Mesenchymal stem cell (in vitro differentiated cells and primary cell): ENCODE data around the gene GALK1.
A peak's percentile ranks its signal among the peaks of the same experiment; 100 is the strongest.

Experiments
- DNase-seq: peaks from one replicate; pipeline ENCODE4 v3.0.0-alpha.2; 2013
- H2AFZ ChIP-seq: one replicate; pipeline ENCODE4 v1.6.1; 2013; ENCODE audit warnings: low read depth, mild to moderate bottlenecking, control low read depth, inconsistent platforms, low read length, moderate library complexity
- H2AK5ac ChIP-seq: 2 replicates; pipeline ENCODE4 v1.6.1; 2013; ENCODE audit warnings: low read length, moderate library complexity, mild to moderate bottlenecking, inconsistent platforms; ENCODE audit not compliant: severe bottlenecking
- H2BK120ac ChIP-seq: one replicate; pipeline ENCODE4 v1.6.1; 2013; ENCODE audit warnings: low read depth, mild to moderate bottlenecking, inconsistent platforms, low read length, moderate library complexity
- H2BK12ac ChIP-seq, 2 experiments: one replicate each; pipeline ENCODE4 v1.6.1; 2013; ENCODE audit warnings: inconsistent platforms in 2 of 2, low read length in 2 of 2, mild to moderate bottlenecking in 2 of 2, moderate library complexity in 2 of 2, control low read depth in 1 of 2
- H2BK15ac ChIP-seq: one replicate; pipeline ENCODE4 v1.6.1; 2013; ENCODE audit warnings: mild to moderate bottlenecking, low read depth, inconsistent platforms; ENCODE audit not compliant: poor library complexity, severe bottlenecking
- H2BK5ac ChIP-seq: 2 replicates; pipeline ENCODE4 v1.6.1; 2013; ENCODE audit warnings: low read depth, mild to moderate bottlenecking, low read length, control low read depth, inconsistent platforms; ENCODE audit not compliant: poor library complexity, severe bottlenecking
- H3K14ac ChIP-seq, 2 experiments: one replicate each; pipeline ENCODE4 v1.6.1; 2013; ENCODE audit warnings: inconsistent platforms in 2 of 2, low read length in 2 of 2, control low read depth in 1 of 2, mild to moderate bottlenecking in 1 of 2, moderate library complexity in 1 of 2
- H3K18ac ChIP-seq, 2 experiments: one replicate each; pipeline ENCODE4 v1.6.1; 2013; ENCODE audit warnings: inconsistent platforms in 2 of 2, low read length in 2 of 2, control low read depth in 1 of 2, low read depth in 1 of 2, mild to moderate bottlenecking in 1 of 2
- H3K23ac ChIP-seq, 2 experiments: one replicate each; pipeline ENCODE4 v1.6.1; 2013; ENCODE audit warnings: inconsistent platforms in 2 of 2, low read length in 2 of 2, mild to moderate bottlenecking in 2 of 2, moderate library complexity in 2 of 2, control low read depth in 1 of 2
- H3K27ac ChIP-seq: 2 replicates; pipeline ENCODE4 v1.5.1; 2013; ENCODE audit warnings: mild to moderate bottlenecking, moderate library complexity, low read length, control low read depth, inconsistent platforms; ENCODE audit not compliant: poor library complexity, severe bottlenecking
- H3K27me3 ChIP-seq, 2 experiments: 2 replicates each; pipeline versions ENCODE4 v1.6.1 to v1.7.0; 2013; ENCODE audit warnings: low read length in 2 of 2, mild to moderate bottlenecking in 2 of 2, moderate library complexity in 2 of 2, control low read depth in 1 of 2, inconsistent platforms in 1 of 2; ENCODE audit not compliant: control insufficient read depth in 1 of 2, insufficient read depth in 1 of 2
- H3K36me3 ChIP-seq, 2 experiments: 2 replicates each; pipeline versions ENCODE4 v1.6.1 to v1.7.0; 2013; ENCODE audit warnings: low read length in 2 of 2, control low read depth in 1 of 2, inconsistent platforms in 1 of 2, low read depth in 1 of 2, mild to moderate bottlenecking in 1 of 2; ENCODE audit not compliant: insufficient read depth in 2 of 2, control insufficient read depth in 1 of 2
- H3K4ac ChIP-seq, 2 experiments: one replicate each; pipeline ENCODE4 v1.6.1; 2013; ENCODE audit warnings: inconsistent platforms in 2 of 2, low read length in 2 of 2, mild to moderate bottlenecking in 2 of 2, moderate library complexity in 2 of 2, control low read depth in 1 of 2, low read depth in 1 of 2
- H3K4me1 ChIP-seq: 2 replicates; pipeline ENCODE4 v1.6.1; 2013; ENCODE audit warnings: low read depth, low read length, control low read depth; ENCODE audit not compliant: control insufficient read depth, insufficient read depth
- H3K4me2 ChIP-seq: 2 replicates; pipeline ENCODE4 v1.6.1; 2013; ENCODE audit warnings: low read length, mild to moderate bottlenecking, inconsistent platforms; ENCODE audit not compliant: poor library complexity, severe bottlenecking
- H3K4me3 ChIP-seq, 2 experiments: 2 replicates each; pipeline versions ENCODE4 v1.5.1 to v1.7.0; 2013; ENCODE audit warnings: low read length in 2 of 2, mild to moderate bottlenecking in 2 of 2, control low read depth in 1 of 2, low read depth in 1 of 2; ENCODE audit not compliant: insufficient read depth in 1 of 2
- H3K79me1 ChIP-seq: replicated peaks from 2 replicates; pipeline ENCODE4 v1.6.1; 2013; ENCODE audit warnings: mild to moderate bottlenecking, control low read depth, low read length, inconsistent platforms; ENCODE audit not compliant: poor library complexity, severe bottlenecking
- H3K9ac ChIP-seq: 2 replicates; pipeline ENCODE4 v1.7.0; 2013; ENCODE audit warnings: mild to moderate bottlenecking, low read length, moderate library complexity
- H3K9me3 ChIP-seq: 2 replicates; pipeline ENCODE4 v1.7.0; 2013; ENCODE audit warnings: mild to moderate bottlenecking, low read length; ENCODE audit not compliant: control insufficient read depth
- H4K8ac ChIP-seq: one replicate; pipeline ENCODE4 v1.6.1; 2013; ENCODE audit warnings: inconsistent platforms, mild to moderate bottlenecking, low read length, moderate library complexity
- H4K91ac ChIP-seq: one replicate; pipeline ENCODE4 v1.6.1; 2013; ENCODE audit warnings: mild to moderate bottlenecking, low read length, inconsistent platforms
- WGBS: methylation state at CpG from one replicate; pipeline ENCODE4 v1.1.7; 2013; ENCODE audit warnings: mixed read lengths; 5-methylcytosine and 5-hydroxymethylcytosine counted together

GALK1 gene

DNA sequence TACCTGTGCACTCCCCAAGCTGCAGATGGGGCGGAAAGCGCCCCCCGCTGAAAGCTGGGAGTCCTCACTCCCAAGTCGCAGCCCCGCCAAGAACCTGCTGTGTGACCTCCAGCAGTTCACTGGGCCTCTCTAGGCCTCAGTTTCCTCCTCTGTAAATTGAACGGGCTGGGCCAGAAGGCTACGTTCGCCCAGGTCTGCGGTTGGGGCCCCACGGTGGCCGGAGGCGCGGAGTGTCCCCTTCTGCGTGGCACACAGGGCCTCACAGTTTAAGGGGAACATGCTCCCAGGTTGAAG, 628 bp downstream of the GALK1 start:
- Histone ChIP-seq H2BK12ac (peak overlapping the region in 1 of 2 experiments; percentile 77), H3K4me1 (peaks cover 26% of the 10 kb centered on the region), H4K91ac (peak overlapping the region; percentile 95), H2AFZ (peak overlapping the region; percentile 96), H3K23ac (peak overlapping the region in 1 of 2 experiments; percentile 93), H3K4me2 (peak overlapping the region; percentile 96), H2BK5ac (no peak overlapping the region), H3K14ac (peak overlapping the region in 1 of 2 experiments; percentile 94), H3K4me3 (peak overlapping the region; percentile 75 to 83), H3K9ac (peak overlapping the region; percentile 89), H3K9me3 (no peaks in the 10 kb centered on the region), H4K8ac (peak overlapping the region; percentile 97), H2BK15ac (no peak overlapping the region), H3K18ac (peak overlapping the region; percentile 98), H2BK120ac (peak overlapping the region; percentile 81), H3K4ac (peak overlapping the region; percentile 96), H3K79me1 (peaks cover 5% of the 10 kb centered on the region), H2AK5ac (peak overlapping the region; percentile 87), H3K27ac (no peak overlapping the region), H3K36me3 (peaks cover 16 to 18% of the 10 kb centered on the region in 2 experiments), H3K27me3 (no peaks in the 10 kb centered on the region)
- no peak for DNase-seq
- WGBS: 17% methylated on average over 12 of the region's 14 CpGs

DNA sequence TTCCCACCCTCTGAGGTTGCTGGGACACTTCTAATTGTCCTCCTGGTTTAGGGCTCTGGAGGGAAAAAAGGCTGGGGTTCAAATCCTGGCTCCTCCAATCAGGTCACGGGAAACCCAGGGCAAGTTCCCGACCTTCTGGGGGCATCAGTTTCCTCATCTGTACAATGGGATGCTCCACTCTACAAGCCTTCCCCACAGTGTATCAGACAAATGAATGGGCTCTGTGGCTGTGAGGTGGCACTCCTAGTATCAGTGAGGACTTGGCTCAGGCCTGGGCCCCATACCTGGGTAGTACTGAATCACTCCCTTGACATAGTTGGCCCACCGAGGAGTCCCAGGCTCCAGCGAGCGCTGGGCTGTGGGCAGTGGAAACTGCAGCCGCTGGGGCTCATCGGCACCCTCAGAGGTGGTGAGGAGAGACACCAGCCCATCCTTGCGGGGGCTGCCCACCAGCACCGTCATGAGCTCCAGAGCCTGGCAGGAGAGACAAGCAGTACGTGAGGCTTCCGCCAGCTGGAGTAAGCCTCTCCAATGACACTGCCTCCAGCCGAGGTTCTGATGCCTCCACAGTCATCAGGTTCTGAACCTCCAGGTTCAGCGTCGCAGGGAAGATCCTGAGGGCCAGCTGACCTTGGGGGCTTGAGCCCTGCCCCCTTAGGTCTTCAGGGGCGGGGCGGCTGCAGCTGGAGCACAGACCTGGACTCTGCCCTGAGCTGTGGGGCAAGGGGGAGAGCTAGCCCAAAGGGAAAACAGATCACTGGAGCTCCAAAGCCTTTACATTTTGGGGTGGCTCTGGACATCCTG, 1.2 kb downstream of the GALK1 start:
- peak overlapping the region in 1 of 2 experiments; percentile 99 for H3K14ac ChIP-seq
- H3K23ac ChIP-seq: peak overlapping the region in 1 of 2 experiments; percentile 97
- 82% methylated on average over 16 of the region's 16 CpGs for WGBS

DNA sequence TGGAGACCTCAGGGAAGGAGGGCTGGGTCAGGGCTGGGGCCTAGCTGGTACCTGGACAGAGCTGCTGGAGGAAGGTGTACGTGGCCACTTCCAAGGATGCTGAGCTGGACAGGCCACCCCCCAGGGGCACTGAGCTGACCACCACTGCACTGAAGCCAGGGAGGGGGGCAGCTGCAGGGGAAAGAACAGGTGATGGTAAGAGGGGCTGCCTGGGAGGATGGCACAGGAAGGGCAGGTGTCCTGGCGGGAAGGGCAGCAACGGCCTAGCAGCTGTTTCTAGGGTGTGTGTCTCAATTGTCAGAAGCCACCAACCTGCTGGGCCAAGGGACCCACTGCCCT, 1.8 kb downstream of the GALK1 start:
- peaks cover 28% of the 10 kb centered on the region for H3K4me1 ChIP-seq
- H3K14ac ChIP-seq: no peak overlapping the region
- DNase-seq: no peak
- H4K8ac ChIP-seq: peak overlapping the region; percentile 8
- no peak overlapping the region for H2AFZ ChIP-seq
- 100% methylated on average over 1 of the region's 3 CpGs for WGBS
- no peak overlapping the region for H3K18ac ChIP-seq
- H4K91ac ChIP-seq: no peak overlapping the region
- no peak overlapping the region for H2BK5ac ChIP-seq
- no peak overlapping the region for H2BK15ac ChIP-seq
- no peak overlapping the region for H3K23ac ChIP-seq
- H3K27me3 ChIP-seq: no peaks in the 10 kb centered on the region
- H3K4me2 ChIP-seq: no peak overlapping the region
- H2BK12ac ChIP-seq: no peak overlapping the region
- no peak overlapping the region for H3K4ac ChIP-seq
- no peak overlapping the region for H3K9ac ChIP-seq
- no peak overlapping the region for H2BK120ac ChIP-seq
- H3K79me1 ChIP-seq: peaks cover 5% of the 10 kb centered on the region
- peak overlapping the region; percentile 24 for H2AK5ac ChIP-seq
- H3K27ac ChIP-seq: no peak overlapping the region
- no peaks in the 10 kb centered on the region for H3K9me3 ChIP-seq
- H3K4me3 ChIP-seq: no peak overlapping the region
- H3K36me3 ChIP-seq: peaks cover 17 to 27% of the 10 kb centered on the region in 2 experiments

More for the DNA sequence above, 1.2 kb downstream of the GALK1 start:
- peak overlapping the region; percentile 8 for H4K8ac ChIP-seq
- no peaks in the 10 kb centered on the region for H3K9me3 ChIP-seq
- H3K27me3 ChIP-seq: no peaks in the 10 kb centered on the region
- H3K79me1 ChIP-seq: peaks cover 5% of the 10 kb centered on the region
- H2AFZ ChIP-seq: no peak overlapping the region
- H3K4ac ChIP-seq: peak overlapping the region; percentile 96
- peak overlapping the region; percentile 98 for H3K18ac ChIP-seq
- peak overlapping the region; percentile 59 to 66 for H2BK12ac ChIP-seq
- peak overlapping the region; percentile 75 to 83 for H3K4me3 ChIP-seq
- H2BK15ac ChIP-seq: no peak overlapping the region
- no peak for DNase-seq
- peaks cover 17 to 22% of the 10 kb centered on the region in 2 experiments for H3K36me3 ChIP-seq
- no peak overlapping the region for H2BK5ac ChIP-seq
- peak overlapping the region; percentile 89 for H3K9ac ChIP-seq
- no peak overlapping the region for H4K91ac ChIP-seq
- H3K4me2 ChIP-seq: peak overlapping the region; percentile 30
- peaks cover 27% of the 10 kb centered on the region for H3K4me1 ChIP-seq
- no peak overlapping the region for H3K27ac ChIP-seq
- H2AK5ac ChIP-seq: peak overlapping the region; percentile 74
- H2BK120ac ChIP-seq: no peak overlapping the region

DNA sequence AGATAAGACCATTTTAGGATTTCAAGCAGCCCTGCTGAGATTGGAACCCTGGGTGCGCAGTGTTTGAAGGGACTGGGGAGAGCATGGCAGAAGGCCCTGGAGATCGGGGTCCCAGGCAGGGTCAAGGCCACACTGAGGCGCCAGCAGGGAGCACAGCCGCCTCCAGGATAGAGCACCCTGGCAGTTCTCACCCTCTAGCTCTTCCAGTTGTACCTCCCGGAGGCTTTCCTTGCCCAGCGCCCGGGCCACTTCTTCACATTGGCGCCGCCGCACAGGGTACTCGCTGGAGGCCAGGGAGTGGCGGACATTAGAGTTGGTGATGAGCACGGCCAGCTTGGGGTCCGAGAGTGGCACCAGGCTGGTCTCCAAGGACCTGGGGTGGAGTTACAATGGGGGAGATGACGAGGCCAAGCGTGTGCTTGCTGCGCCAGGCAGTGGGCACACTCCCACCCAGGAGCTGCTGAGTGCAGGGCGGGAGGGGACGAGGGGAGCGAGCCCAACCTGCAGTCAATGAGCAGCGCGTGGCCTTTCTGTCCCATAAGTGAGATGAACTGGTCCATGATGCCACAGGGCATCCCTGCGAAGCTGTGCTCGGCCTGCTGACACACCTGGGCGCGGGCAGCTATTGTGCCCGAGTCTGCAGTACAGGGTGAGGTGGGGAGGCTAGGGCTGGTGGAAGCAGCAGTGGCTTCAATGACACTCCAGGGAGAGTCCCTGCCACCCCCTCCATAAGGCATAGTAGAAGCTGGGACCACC, 2.3 kb downstream of the GALK1 start:
- peaks cover 28% of the 10 kb centered on the region for H3K4me1 ChIP-seq
- H2AFZ ChIP-seq: no peak overlapping the region
- H3K23ac ChIP-seq: no peak overlapping the region
- no peak for DNase-seq
- no peak overlapping the region for H3K9ac ChIP-seq
- no peaks in the 10 kb centered on the region for H3K9me3 ChIP-seq
- H2BK12ac ChIP-seq: no peak overlapping the region
- H2BK15ac ChIP-seq: peak overlapping the region; percentile 12
- peak overlapping the region; percentile 8 for H4K8ac ChIP-seq
- no peaks in the 10 kb centered on the region for H3K27me3 ChIP-seq
- no peak overlapping the region for H3K14ac ChIP-seq
- no peak overlapping the region for H3K4me2 ChIP-seq
- peaks cover 5% of the 10 kb centered on the region for H3K79me1 ChIP-seq
- no peak overlapping the region for H3K4me3 ChIP-seq
- no peak overlapping the region for H3K27ac ChIP-seq
- peak overlapping the region; percentile 48 for H2BK5ac ChIP-seq
- H2AK5ac ChIP-seq: peak overlapping the region; percentile 24
- H3K4ac ChIP-seq: no peak overlapping the region
- H4K91ac ChIP-seq: no peak overlapping the region
- H2BK120ac ChIP-seq: no peak overlapping the region
- WGBS: 98% methylated on average over 27 of the region's 27 CpGs
- peaks cover 17 to 33% of the 10 kb centered on the region in 2 experiments for H3K36me3 ChIP-seq
- H3K18ac ChIP-seq: no peak overlapping the region
